WTC11 (cell line): ENCODE data around the gene PREX1. TPM values are rescaled to one million over a fixed set of nuclear protein-coding genes. Genes with fewer than 3 reads are reported as not detected.

Experiments
- ATAC-seq: fragments of 200-7000 bp; cut with Tn5 transposase; 2 replicates; pipeline ENCODE4 v1.10.0; 2021; ENCODE audit warnings: mild to moderate bottlenecking, moderate library complexity
- CTCF ChIA-PET: fragments of 300-600 bp; sonication (Branson Sonifier 250); formaldehyde crosslinking; loops from one replicate; lab custom pipeline; 2021; ENCODE audit warnings: antibody characterized with exemption; lab: Charles Lee
- POLR2A ChIA-PET: fragments of 350-600 bp; sonication (Branson Sonifier 250); formaldehyde crosslinking; loops from one replicate; lab custom pipeline; 2021; ENCODE audit warnings: antibody characterized with exemption; lab: Charles Lee
- DNase-seq: peaks from one replicate; pipeline ENCODE4 v3.0.0; 2021; ENCODE audit warnings: low spot score
- H3K27ac Mint-ChIP-seq: 2 replicates; pipeline ENCODE4 v1.8.0; 2021; ENCODE audit warnings: mixed read lengths
- H3K27me3 Mint-ChIP-seq: 2 replicates; pipeline ENCODE4 v1.8.0; 2021; ENCODE audit warnings: low read depth, mild to moderate bottlenecking, moderate library complexity, mixed read lengths
- H3K36me3 Mint-ChIP-seq: 2 replicates; pipeline ENCODE4 v1.8.0; 2021; ENCODE audit warnings: mixed read lengths
- H3K4me1 Mint-ChIP-seq: 2 replicates; pipeline ENCODE4 v1.8.0; 2022; ENCODE audit warnings: mixed read lengths
- H3K4me3 Mint-ChIP-seq: 2 replicates; pipeline ENCODE4 v1.8.0; 2021; ENCODE audit warnings: mild to moderate bottlenecking, moderate library complexity, mixed read lengths
- H3K9me3 Mint-ChIP-seq: 2 replicates; pipeline ENCODE4 v1.8.0; 2021; ENCODE audit warnings: mixed read lengths
- ATF3 ChIP-seq: sonication (generic); formaldehyde crosslinking; conservative IDR thresholded peaks from 2 replicates; pipeline ENCODE4 v1.8.1; 2022; ENCODE audit warnings: mild to moderate bottlenecking, missing genetic modification reagents
- CREM ChIP-seq: sonication (generic); formaldehyde crosslinking; IDR thresholded peaks from 2 replicates; pipeline ENCODE4 v1.8.1; 2022; ENCODE audit warnings: mild to moderate bottlenecking, missing genetic modification reagents, moderate library complexity
- E2F1 ChIP-seq: sonication (generic); formaldehyde crosslinking; IDR thresholded peaks from 2 replicates; pipeline ENCODE4 v1.8.0; 2022; ENCODE audit warnings: mild to moderate bottlenecking, missing genetic modification reagents
- ELF4 ChIP-seq: sonication (generic); formaldehyde crosslinking; IDR thresholded peaks from 2 replicates; pipeline ENCODE4 v1.8.1; 2022; ENCODE audit warnings: low read depth, mild to moderate bottlenecking, moderate library complexity, missing genetic modification reagents
- GRHL2 ChIP-seq: fragments of 250-450 bp; sonication (Bioruptor Pico); IDR thresholded peaks from 2 replicates; pipeline ENCODE4 v1.8.0; 2022; ENCODE audit warnings: mild to moderate bottlenecking, moderate library complexity; ENCODE audit not compliant: insufficient replicate concordance, severe bottlenecking
- HMGA2 ChIP-seq: fragments of 250-450 bp; sonication (Bioruptor Pico); IDR thresholded peaks from 2 replicates; pipeline ENCODE4 v1.4.0; 2021; ENCODE audit warnings: mild to moderate bottlenecking, moderate library complexity
- JAZF1 ChIP-seq: fragments of 250-450 bp; sonication (Bioruptor Pico); IDR thresholded peaks from 2 replicates; pipeline ENCODE4 v1.9.0; 2021; ENCODE audit warnings: moderate library complexity, mild to moderate bottlenecking, inconsistent platforms
- MXD4 ChIP-seq: fragments of 250-450 bp; sonication (Bioruptor Pico); IDR thresholded peaks from 2 replicates; pipeline ENCODE4 v1.8.0; 2021; ENCODE audit warnings: mild to moderate bottlenecking, moderate library complexity, borderline replicate concordance
- NFE2L1 ChIP-seq: sonication (generic); formaldehyde crosslinking; IDR thresholded peaks from 2 replicates; pipeline ENCODE4 v1.8.1; 2023; ENCODE audit warnings: missing genetic modification reagents
- SMAD3 ChIP-seq: sonication (generic); formaldehyde crosslinking; IDR thresholded peaks from 2 replicates; pipeline ENCODE4 v1.8.0; 2022; ENCODE audit warnings: missing genetic modification reagents, mild to moderate bottlenecking, borderline replicate concordance
- TEAD4 ChIP-seq: sonication (generic); formaldehyde crosslinking; IDR thresholded peaks from 2 replicates; pipeline ENCODE4 v1.8.0; 2022; ENCODE audit warnings: mild to moderate bottlenecking, missing genetic modification reagents
- TP53 ChIP-seq: sonication (generic); formaldehyde crosslinking; IDR thresholded peaks from 2 replicates; pipeline ENCODE4 v1.8.1; 2023; ENCODE audit warnings: mild to moderate bottlenecking, missing genetic modification reagents
- USF1 ChIP-seq: sonication (generic); formaldehyde crosslinking; IDR thresholded peaks from 2 replicates; pipeline ENCODE4 v1.8.0; 2022; ENCODE audit warnings: mild to moderate bottlenecking, missing genetic modification reagents
- ZNF121 ChIP-seq: sonication (generic); formaldehyde crosslinking; IDR thresholded peaks from 2 replicates; pipeline ENCODE4 v1.8.0; 2023; ENCODE audit warnings: missing genetic modification reagents
- ZNF317 ChIP-seq: sonication (generic); formaldehyde crosslinking; IDR thresholded peaks from 2 replicates; pipeline ENCODE4 v1.8.1; 2023; ENCODE audit warnings: low read depth, mild to moderate bottlenecking, moderate library complexity, missing genetic modification reagents, borderline replicate concordance
- total RNA-seq: library from RNA; stranded (reverse); gene quantifications from 3 replicates; pipeline ENCODE4 v1.2.3, GENCODE V29; 2021
- TF ChIP-seq, protein P1 (sequence below): sonication (generic); formaldehyde crosslinking; IDR thresholded peaks from 2 replicates; pipeline ENCODE4 v1.8.0; 2022; ENCODE audit warnings: mild to moderate bottlenecking, missing genetic modification reagents
- TF ChIP-seq, protein P2 (sequence below): sonication (generic); formaldehyde crosslinking; IDR thresholded peaks from 2 replicates; pipeline ENCODE4 v1.8.1; 2023; ENCODE audit warnings: mild to moderate bottlenecking, missing genetic modification reagents, moderate library complexity
- TF ChIP-seq, protein P3 (sequence below): sonication (generic); formaldehyde crosslinking; conservative IDR thresholded peaks from 2 replicates; pipeline ENCODE4 v1.8.1; 2023; ENCODE audit warnings: mild to moderate bottlenecking, low read depth, missing genetic modification reagents, moderate library complexity
- TF ChIP-seq, protein P4 (sequence below): fragments of 250-450 bp; sonication (Bioruptor Pico); IDR thresholded peaks from 2 replicates; pipeline ENCODE4 v1.8.0; 2021; ENCODE audit warnings: mild to moderate bottlenecking
- TF ChIP-seq, protein P5 (sequence below): fragments of 250-450 bp; sonication (Bioruptor Pico); IDR thresholded peaks from 2 replicates; pipeline ENCODE4 v1.9.0; 2021; ENCODE audit warnings: mild to moderate bottlenecking, borderline replicate concordance
- TF ChIP-seq, protein P6 (sequence below): fragments of 250-450 bp; sonication (Bioruptor Pico); IDR thresholded peaks from 2 replicates; pipeline ENCODE4 v1.9.0; 2021; ENCODE audit warnings: mild to moderate bottlenecking

Gene PREX1
- total RNA-seq, 1 experiment from 2014 or later, result 17.3 TPM

- TF ChIP-seq, protein P1, sequence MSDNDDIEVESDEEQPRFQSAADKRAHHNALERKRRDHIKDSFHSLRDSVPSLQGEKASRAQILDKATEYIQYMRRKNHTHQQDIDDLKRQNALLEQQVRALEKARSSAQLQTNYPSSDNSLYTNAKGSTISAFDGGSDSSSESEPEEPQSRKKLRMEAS (CRISPR knock-in tag), result no peak
- TF ChIP-seq GRHL2 (no peak), TEAD4 (CRISPR knock-in tag) (no peak), SMAD3 (no peak), ELF4 (no peak), CREM (CRISPR knock-in tag) (no peak)
- TF ChIP-seq, protein P2, sequence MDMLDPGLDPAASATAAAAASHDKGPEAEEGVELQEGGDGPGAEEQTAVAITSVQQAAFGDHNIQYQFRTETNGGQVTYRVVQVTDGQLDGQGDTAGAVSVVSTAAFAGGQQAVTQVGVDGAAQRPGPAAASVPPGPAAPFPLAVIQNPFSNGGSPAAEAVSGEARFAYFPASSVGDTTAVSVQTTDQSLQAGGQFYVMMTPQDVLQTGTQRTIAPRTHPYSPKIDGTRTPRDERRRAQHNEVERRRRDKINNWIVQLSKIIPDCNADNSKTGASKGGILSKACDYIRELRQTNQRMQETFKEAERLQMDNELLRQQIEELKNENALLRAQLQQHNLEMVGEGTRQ (CRISPR knock-in tag), result no peak
Observed at GRCh38 chr20:48659858-48660257, 167.9 kb downstream of the PREX1 start (continued).

GRCh38 chr20:48658505-48658904 lies 169.3 kb downstream of the PREX1 start:
- no peaks in the 10 kb centered on the region for H3K27me3 Mint-ChIP-seq
- POLR2A ChIA-PET, result no interaction called here

More at GRCh38 chr20:48658505-48658904, 169.3 kb downstream of the PREX1 start:
- no peak for TF ChIP-seq USF1 (CRISPR knock-in tag)
- TF ChIP-seq HMGA2 (CRISPR knock-in tag), result no peak
- TF ChIP-seq ATF3 (CRISPR knock-in tag), result no peak
- TF ChIP-seq, protein P3, sequence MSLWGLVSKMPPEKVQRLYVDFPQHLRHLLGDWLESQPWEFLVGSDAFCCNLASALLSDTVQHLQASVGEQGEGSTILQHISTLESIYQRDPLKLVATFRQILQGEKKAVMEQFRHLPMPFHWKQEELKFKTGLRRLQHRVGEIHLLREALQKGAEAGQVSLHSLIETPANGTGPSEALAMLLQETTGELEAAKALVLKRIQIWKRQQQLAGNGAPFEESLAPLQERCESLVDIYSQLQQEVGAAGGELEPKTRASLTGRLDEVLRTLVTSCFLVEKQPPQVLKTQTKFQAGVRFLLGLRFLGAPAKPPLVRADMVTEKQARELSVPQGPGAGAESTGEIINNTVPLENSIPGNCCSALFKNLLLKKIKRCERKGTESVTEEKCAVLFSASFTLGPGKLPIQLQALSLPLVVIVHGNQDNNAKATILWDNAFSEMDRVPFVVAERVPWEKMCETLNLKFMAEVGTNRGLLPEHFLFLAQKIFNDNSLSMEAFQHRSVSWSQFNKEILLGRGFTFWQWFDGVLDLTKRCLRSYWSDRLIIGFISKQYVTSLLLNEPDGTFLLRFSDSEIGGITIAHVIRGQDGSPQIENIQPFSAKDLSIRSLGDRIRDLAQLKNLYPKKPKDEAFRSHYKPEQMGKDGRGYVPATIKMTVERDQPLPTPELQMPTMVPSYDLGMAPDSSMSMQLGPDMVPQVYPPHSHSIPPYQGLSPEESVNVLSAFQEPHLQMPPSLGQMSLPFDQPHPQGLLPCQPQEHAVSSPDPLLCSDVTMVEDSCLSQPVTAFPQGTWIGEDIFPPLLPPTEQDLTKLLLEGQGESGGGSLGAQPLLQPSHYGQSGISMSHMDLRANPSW (CRISPR knock-in tag), result no peak
- no peak for TF ChIP-seq JAZF1 (CRISPR knock-in tag)
- TF ChIP-seq, protein P4, sequence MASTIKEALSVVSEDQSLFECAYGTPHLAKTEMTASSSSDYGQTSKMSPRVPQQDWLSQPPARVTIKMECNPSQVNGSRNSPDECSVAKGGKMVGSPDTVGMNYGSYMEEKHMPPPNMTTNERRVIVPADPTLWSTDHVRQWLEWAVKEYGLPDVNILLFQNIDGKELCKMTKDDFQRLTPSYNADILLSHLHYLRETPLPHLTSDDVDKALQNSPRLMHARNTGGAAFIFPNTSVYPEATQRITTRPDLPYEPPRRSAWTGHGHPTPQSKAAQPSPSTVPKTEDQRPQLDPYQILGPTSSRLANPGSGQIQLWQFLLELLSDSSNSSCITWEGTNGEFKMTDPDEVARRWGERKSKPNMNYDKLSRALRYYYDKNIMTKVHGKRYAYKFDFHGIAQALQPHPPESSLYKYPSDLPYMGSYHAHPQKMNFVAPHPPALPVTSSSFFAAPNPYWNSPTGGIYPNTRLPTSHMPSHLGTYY (CRISPR knock-in tag), result no peak
- no peak for TF ChIP-seq TP53 (CRISPR knock-in tag)
- no peak for TF ChIP-seq E2F1 (CRISPR knock-in tag)
- TF ChIP-seq NFE2L1 (CRISPR knock-in tag), result no peak
- no peak for TF ChIP-seq TEAD4 (CRISPR knock-in tag)
- TF ChIP-seq, protein P5, sequence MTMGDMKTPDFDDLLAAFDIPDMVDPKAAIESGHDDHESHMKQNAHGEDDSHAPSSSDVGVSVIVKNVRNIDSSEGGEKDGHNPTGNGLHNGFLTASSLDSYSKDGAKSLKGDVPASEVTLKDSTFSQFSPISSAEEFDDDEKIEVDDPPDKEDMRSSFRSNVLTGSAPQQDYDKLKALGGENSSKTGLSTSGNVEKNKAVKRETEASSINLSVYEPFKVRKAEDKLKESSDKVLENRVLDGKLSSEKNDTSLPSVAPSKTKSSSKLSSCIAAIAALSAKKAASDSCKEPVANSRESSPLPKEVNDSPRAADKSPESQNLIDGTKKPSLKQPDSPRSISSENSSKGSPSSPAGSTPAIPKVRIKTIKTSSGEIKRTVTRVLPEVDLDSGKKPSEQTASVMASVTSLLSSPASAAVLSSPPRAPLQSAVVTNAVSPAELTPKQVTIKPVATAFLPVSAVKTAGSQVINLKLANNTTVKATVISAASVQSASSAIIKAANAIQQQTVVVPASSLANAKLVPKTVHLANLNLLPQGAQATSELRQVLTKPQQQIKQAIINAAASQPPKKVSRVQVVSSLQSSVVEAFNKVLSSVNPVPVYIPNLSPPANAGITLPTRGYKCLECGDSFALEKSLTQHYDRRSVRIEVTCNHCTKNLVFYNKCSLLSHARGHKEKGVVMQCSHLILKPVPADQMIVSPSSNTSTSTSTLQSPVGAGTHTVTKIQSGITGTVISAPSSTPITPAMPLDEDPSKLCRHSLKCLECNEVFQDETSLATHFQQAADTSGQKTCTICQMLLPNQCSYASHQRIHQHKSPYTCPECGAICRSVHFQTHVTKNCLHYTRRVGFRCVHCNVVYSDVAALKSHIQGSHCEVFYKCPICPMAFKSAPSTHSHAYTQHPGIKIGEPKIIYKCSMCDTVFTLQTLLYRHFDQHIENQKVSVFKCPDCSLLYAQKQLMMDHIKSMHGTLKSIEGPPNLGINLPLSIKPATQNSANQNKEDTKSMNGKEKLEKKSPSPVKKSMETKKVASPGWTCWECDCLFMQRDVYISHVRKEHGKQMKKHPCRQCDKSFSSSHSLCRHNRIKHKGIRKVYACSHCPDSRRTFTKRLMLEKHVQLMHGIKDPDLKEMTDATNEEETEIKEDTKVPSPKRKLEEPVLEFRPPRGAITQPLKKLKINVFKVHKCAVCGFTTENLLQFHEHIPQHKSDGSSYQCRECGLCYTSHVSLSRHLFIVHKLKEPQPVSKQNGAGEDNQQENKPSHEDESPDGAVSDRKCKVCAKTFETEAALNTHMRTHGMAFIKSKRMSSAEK (CRISPR knock-in tag), result no peak
- TF ChIP-seq MXD4 (CRISPR knock-in tag), result no peak
- TF ChIP-seq, protein P6, sequence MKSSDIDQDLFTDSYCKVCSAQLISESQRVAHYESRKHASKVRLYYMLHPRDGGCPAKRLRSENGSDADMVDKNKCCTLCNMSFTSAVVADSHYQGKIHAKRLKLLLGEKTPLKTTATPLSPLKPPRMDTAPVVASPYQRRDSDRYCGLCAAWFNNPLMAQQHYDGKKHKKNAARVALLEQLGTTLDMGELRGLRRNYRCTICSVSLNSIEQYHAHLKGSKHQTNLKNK (CRISPR knock-in tag), result no peak
- no peak for TF ChIP-seq ZNF317 (CRISPR knock-in tag)
- no peak for TF ChIP-seq ZNF121 (CRISPR knock-in tag)
- Mint-ChIP-seq H3K36me3 (peaks cover 10% of the 10 kb centered on the region), H3K27ac (no peak overlapping the region), H3K9me3 (peaks cover 12% of the 10 kb centered on the region), H3K4me1 (0 out of 2 replicates have a peak, but pooled peaks cover 4% of the 10 kb centered on the region), H3K4me3 (no peak overlapping the region)
- CTCF ChIA-PET, result interaction anchor here (1.3 to 5.4 kb wide), 13 partner anchors 10 to 289 kb away, joined by 5 to 97 read pairs (median 14); partner anchors contain the start of genes ARFGEF2 and PREX1
- ATAC-seq, result no peak
- DNase-seq, result no peak
